DMS153 treated with DMSO at 0.1 percent for 48 hours (cell line): ENCODE data around the gene NOL4L.

Source experiments
- DNase-seq: peaks from one replicate; lab custom pipeline; 2025; ENCODE audit not compliant: unreplicated experiment; lab: John Stamatoyannopoulos, UW

The NOL4L gene

DNA sequence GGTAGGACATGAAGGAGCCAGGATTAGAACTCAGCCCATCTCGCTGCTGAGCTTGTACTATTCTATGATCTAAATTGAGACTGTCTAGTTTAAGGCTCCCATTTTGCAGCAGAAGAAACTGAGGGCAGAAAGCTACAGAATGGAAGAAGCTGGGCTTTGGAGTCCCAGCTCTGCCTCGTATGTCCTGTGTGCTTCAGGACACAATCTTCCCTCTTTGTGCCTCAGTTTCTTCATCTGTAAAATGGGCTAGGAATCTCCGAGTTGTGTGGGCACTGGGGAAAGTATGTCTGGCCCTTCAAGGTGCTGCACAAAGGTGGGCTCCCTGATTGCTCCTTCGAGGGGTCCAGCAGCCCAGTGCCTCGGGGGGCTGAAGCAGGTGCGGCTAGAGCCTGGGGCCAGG is 20.7 kb downstream of the NOL4L start:
- DNase-seq: no peak

DNA sequence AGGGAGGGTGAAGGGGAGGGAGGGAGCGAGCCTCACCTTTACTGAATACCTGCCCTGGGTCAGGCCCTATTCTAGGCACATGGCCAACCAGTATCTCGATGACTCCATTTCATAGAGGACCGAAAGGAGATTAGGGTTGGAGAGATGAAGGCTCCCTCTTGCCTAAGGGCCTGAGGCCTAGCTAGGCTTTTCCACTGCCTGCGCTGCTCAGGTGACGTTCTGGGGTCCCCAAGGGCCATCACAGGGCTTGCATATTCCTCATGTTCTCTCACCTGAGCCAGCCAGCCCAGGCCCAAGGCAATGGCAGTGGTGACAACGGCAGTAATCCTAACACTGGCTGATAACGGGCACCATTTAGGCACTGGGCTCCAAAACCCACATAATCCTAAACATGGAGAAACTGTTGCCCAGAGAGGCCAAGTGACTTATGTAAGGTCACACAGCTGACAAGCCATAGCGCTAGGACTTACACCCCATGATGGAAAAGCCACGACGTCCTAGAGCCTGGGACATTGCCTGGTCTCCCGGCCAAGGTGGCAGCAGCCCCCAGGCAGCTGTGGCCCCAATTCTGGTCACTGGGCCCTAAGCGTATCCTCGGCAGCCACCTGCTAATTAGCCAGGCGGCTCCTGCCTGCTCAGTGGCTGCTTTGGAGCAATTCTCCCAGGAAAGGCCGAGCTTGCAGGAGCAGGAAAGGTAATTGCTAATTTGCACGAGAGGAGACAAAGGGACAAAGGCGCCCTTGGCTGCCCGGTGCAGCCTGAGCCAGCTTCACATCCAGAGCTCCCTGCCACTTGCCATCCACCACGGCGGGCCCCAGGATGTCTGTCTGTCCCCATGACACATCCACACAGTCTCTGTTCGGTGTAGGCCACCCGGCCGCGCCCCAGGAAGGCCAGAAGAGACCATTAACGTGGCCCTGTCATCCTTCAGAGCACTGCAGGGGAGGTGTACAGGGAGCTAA is 21.5 kb downstream of the NOL4L start:
- DNase-seq: peak; percentile 55

DNA sequence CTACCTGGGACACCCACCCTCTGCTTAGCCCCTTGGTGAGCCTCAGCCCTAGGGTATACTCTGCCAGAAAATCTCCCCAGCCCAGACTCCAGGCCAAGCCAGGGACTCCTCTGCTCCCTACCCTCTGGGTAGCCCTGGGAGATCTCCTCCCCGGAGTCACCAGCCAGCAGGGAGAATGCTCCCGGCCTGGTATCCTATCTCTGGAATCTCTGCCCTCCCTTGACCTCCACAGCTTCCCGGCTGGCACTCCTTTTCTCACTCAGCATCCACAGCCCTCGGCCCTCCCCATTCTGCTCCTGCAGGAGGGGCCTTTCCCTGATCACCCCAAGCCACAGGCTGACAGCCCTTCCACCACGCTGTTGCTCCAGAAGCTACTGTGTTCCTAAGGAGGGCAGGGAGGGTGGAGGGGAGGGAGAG is 22.6 kb downstream of the NOL4L start:
- DNase-seq: no peak

DNA sequence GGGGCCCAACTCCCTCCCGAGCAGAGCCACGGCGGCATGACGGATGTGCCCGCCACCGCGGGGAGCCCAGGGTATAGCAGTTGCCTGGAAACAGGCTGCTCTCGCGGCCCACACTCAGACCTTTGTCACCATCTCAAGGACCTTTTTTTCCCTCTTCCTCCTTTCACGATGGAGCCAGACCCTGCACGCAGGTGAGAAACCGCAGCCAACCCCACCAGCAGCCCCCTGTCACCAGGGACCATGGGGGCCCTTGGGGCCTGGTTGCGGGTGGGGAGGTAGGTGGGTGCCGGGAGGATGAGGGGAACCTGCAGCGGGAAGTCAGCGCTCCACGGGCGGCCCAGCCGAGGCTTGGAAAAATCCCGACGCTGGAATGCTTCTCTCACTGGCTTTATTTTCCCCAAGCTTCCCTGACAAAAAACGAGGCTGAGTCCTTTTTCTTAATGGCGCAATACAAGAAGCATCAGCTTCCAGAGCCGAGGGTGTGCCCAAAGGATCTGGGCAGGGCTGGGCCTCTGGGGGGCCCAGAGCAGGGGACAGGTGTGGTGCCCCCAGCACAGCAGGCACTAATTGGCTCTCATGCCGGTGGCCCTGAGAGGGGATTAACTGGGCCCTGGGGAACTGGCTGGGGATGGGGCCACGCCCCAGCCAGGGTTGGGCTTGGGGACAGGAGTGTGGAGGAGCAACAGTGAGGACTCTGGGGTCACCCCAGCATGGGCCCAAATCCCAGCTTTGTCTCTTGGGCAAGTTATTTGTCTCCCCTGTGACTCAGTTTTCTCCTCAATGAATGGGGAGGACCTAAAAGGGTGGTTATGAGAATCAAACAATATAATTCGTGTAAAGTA is 23.9 kb downstream of the NOL4L start:
- DNase-seq: peak; percentile 61

DNA sequence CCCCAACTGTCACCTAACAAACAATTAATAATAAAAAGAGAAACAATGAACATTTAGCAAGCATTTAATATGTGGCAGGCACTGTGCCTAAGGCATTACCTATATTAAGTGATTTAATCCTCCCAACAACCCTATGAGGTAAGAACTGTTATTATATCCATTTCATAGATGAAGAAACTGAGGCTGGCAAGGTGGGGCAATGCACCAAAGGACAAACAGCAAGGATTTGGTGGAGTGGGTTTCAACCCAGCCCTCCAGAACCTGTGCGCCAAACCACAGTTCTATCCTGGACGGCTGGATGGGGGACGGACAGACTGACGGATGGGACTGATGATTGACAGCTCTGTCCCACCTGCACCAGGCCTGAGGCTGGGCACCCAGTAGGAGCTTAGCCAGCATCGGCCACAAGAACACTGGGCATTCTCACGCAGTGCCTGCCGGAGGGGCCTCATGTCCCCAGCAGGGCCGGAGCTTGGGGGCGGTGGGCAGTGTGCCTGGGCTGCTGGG is 24.6 kb downstream of the NOL4L start:
- no peak for DNase-seq

DNA sequence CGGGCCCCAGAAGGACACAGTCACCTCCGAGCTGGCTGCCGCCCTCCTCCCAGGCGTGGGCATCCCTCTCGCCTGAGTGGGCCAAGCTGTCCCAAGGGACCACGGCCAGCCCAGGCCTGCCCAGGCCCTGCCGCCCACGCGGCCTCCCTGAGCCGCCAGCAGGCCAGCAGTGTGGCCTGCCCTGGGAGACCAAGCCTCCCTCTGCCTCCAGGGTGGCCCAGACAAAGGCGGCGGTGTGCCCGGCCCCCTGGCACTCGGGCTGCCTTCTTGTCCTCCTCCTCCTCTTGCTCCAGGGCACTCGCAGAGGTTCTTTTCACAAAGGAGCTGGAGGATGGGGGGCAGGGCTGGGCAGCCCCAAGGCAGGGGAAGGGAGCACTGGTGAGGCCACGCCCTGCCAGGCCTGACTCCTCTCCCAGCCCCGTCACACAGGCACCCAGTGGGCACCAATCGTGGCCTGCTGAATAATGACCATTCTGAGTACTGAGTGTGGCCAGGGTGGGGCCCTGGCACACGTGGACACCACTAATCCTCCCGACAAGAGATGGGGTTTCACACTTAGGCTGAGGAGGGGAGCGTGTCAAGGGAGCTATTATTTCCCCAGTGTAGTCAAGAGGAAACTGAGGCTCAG is 25.3 kb downstream of the NOL4L start:
- no peak for DNase-seq

DNA sequence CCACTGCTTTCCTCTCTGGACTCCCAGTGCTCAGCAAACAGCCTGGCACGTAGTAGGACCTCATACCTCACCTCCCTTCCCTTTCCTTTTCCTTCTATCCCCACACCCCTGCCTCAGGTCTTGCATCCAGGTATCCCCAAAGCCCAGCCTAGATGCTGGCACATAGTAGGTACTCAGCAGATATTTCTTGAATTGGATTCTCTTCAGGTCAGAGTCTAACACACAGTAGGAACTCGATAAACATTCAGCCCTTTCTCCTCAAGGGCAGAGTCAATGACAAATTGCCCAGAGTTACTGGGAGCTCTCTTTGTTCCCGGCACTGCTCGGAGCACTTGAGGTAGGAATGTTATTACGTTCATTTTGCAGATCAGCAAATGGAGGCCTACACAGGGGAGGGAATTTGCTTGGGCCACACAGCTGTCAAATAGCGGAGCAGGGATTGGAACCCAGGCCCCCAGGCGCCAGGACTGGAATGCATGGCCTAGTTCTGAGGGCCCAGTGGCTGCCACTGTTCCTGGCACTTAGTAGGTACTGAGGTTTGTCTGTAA is 25.9 kb downstream of the NOL4L start:
- no peak for DNase-seq

DNA sequence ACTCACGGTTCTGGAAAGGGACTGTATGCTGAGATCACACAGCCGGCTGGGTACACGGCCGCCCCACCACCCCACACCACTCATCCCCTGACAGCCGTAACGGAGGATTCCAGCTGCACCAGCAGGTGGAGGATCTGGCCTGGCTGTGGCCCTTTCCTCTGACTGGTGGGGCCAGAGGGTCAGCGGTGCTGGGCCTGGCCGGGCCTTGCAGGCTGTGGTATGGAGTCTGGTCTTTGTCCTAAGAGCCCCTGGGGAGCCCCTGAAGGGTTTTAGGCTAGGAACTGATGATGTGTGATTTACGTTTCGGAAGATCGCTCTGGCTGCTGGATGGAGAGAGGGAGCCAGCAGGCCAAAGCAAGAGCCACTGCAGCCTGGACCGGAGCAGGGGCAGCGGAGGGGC is 26.6 kb downstream of the NOL4L start:
- DNase-seq: no peak

DNA sequence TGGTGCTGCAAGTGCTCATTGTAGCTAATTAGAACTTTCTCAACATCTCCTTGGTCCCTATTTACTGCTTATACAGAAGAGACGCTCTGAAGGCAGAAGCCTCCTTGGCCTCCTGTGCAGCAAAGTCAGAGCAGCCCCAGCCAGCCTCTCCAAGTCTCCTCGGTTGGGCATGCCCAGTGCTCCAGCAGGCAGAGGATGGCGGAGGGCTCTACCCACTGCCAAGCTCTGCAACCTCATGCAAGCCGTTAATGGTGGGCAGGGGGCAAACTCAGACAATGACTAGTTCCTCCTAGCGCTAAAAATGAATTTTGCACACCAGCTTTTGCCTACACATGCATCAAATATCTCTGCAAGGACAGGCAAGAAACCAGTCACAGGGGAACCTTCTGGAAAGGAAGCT is 27.8 kb downstream of the NOL4L start:
- DNase-seq: no peak

DNA sequence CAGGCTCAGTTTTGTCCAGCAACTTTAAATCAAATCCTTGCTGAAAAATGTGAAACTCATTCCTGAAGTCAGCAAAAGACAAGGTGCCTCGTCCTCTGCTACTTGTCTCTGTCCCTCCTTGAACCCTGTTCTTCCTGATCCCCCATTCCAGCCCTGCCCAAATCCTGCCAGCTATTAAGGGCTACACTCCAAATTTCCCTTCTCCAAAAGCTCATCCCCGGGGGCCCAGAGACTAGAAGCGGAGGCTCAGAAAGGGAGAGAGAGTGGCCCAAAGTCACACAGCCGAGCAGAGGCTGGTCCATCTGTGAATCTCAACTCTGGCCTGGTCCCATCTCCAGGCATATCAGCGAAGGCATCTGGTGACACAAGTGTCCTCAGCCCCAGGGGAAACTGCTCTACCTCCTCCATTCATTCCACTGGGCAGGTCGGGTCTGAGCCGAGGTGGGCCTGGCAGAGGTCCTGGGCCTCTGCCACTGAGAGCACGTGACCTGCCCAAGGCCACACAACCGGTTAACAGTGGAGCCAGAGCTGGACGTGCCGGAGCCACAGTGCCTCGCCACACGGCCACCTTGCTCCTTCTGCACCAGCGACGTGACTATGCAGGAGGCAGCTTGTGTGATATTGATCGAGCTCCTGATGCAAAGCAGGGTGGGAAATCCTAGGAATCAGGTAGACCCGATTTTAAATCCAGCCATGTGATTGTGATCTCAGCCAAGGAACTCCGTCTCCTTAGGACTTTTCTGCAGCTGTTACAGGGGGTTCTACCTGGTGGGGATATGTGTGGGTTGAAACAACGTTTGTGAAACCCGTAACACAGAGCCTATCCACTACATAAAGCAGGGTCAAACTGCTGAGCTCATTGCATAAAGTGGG is 28.6 kb downstream of the NOL4L start:
- DNase-seq: no peak

DNA sequence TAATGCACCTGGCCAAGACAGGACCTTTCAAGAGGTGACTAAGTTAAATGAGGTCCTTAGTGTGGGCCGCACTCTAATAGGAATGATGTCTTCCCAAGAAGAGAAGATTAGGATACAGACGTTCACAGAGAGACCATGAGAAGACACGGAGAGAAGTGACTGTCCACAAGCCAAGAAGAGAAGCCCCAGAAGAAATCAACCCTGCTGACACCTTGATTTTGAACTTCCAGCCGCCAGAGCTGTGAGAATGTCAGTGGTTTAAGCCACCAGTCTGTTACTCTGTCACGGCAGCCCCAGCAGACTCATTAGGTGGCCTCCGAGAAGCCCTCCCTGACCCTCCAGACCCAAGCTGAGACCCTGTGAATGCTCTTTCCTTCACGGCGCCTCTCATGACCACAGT is 29.5 kb downstream of the NOL4L start:
- no peak for DNase-seq

DNA sequence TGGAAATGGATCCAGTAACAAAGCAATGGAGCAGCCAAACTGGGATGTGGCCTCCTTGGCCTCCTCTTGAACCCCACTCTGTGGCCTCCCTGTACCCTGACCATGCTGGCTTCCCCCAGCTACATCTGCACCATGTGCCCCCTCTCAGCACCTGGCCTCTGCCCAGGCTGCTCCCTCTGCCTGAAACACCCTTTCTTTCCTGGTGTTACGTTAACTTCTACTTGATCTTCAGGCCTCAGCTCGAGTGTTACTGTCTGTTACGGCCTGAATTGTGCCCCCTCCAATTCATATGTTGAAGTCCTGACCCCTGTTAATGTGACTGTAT is 30.2 kb downstream of the NOL4L start:
- no peak for DNase-seq

DNA sequence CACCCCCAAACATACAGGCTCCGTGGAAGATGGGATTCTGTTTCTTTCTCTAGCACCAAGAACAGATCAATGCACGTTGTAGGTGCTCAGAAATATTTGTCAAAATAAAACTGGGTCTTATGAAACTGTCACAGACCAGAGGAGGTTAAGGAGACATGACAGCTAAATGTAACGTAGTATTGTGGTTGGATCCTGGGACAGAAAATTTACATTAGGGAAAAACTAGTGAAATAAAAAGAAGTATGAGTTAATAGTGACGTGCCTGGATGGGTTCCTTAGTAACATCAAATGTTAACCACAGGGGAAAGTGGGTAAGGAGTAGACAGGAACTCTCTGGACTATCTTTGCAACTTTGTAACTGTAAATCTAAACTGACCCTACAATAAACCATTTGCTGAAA is 31.5 kb downstream of the NOL4L start:
- DNase-seq: no peak

DNA sequence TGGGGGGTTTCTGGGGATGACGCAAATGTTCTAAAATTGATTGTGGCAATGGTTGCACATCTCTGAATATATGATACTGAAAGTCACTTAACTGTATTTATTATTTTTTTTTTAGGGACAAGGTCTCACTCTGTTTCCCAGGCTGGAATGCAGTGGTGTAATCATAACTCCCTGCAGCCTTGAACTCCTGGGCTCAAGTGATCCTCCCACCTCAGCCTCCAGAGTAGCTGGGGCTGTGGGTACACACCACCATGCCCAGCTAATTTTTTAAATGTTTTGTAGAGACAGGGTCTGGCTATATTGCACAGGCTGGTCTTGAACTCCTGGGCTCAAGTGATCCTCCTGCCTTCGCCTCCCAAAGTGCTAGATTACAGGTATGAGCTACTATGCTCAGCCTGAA is 33.4 kb downstream of the NOL4L start:
- DNase-seq: no peak

DNA sequence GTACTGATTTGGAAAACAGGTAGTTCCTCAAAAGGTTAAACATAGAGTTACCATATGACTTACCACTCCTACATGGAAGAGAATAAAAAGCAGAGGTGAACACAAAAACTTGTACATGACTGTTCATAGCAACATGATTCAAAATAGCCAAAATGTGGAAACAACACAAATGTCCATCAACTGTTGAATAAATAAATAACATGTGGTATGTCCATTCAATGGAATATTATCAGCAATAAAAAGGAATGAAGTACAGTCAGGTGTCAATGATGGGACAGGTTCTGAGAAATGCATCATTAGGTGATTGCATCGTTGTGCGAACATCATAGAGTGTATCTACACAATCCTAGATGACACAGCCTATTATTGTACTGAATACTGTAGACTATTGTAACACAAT is 35.3 kb downstream of the NOL4L start:
- DNase-seq: no peak

DNA sequence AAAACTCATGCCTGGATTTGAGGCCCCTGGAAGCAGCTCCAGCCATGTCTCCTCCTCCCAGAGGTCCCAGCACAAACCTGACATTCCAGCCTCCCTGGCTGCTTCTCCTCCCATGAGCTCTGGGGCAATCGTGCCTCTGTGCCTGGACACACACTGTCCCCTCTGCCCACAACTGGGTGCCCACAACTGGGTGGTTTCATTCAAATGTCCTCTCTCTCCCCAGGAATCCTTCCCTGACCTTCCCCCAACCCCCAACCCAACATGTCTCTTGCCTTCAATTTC is 37.4 kb downstream of the NOL4L start:
- no peak for DNase-seq

DNA sequence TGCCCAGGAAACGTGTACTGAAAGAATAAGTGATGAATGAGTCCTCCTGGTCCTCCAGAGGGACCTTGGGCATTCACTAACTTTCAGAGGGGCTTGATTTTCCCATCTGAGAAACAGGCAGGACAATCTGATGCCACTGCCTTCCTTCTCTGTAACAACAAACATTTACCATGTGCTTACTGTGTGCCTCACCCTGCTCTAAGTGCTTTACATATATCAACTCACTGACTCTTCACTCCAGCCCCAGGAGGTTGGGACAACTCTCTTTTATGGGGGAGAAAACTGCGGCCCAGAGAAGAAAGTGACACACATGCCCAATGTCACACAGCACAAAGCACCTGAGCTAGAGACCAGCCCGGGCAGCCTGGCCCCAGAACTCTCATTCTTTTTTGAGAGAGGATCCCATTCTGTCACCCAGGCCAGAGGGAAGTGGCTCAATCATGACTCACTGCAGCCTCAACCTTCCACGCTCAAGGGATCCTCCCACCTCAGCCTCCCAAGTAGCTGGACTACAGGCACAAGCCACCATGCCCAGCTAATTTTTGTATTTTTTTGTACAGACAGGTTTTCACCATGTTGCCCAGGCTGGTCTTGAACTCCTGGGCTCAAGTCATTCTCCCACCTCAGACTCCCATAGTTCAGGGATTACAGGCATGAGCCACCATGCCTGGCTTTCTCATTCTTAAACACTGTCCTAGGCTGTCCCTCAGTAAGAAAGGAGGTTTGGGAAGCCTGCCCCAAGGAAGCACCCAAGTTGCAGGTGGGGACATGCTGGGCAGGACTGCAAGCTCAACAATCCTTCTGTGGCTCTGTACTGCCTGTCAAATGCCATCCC is 38.0 kb downstream of the NOL4L start:
- DNase-seq: no peak

DNA sequence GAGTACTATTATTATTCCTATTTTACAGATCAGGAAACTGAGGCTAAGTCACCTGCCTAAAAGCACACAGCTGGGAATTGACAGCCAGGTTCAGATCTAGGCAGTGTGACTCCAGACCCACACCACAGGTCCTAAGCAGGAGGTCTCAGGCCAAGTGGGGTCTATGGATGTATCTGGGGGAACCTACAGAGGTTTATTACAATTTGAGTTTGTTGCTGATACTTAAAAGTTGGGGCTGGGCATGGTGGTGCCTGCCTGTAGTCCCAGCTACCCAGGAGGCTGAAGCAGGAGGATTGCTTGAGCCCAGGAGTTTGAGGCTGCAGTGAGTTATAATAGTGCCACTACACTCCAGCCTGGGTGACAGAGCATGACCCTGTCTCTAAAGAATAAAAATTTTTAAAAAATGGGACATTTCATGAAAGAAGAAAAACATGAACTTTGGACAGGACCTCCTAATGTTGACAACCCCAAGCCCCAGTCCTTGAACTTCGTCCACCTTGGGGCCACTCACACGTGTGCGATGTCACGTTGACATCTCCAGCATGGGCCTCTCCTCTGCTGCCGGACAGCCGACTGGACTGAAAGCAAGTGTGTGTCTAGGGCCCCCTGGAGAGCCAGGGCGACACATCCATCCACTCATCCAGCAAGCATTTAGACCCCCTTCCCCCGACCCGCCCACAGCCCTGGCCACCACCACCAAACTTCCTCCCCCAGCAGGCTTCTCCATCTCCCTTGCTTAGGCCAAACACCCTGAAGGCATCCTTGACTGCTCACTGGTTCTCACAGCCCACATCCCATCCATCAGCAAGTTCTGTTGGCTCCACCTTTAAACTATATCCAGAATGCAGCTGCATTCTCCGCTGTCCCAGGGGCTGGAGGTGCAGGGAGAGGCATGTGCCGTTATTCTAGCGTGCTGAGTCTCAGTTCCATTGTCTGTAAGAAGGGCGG is 40.0 kb downstream of the NOL4L start:
- no peak for DNase-seq
